HFF-Myc (cell line): Measurements from ENCODE around the gene ZP1.

ENCODE experiments used
- DNase-seq: peaks from one replicate; pipeline ENCODE4 v3.0.0-alpha.2; 2011; ENCODE audit warnings: low read depth; ENCODE audit errors: extremely low read depth
- H3K4me3 ChIP-seq: replicated peaks from 2 replicates; pipeline ENCODE4 v1.5.1; 2011; ENCODE audit warnings: low read depth, mild to moderate bottlenecking, control low read depth, low read length
- TF ChIP-seq, protein P1 (sequence below): IDR thresholded peaks from 2 replicates; pipeline ENCODE4 v1.5.1; 2012; ENCODE audit warnings: mild to moderate bottlenecking, low read depth, low read length, control low read depth; ENCODE audit errors: missing control alignments

The ZP1 gene

GRCh38 chr11:60875366-60876167 lies 8.2 kb downstream of the ZP1 start:
- TF ChIP-seq, protein P1, sequence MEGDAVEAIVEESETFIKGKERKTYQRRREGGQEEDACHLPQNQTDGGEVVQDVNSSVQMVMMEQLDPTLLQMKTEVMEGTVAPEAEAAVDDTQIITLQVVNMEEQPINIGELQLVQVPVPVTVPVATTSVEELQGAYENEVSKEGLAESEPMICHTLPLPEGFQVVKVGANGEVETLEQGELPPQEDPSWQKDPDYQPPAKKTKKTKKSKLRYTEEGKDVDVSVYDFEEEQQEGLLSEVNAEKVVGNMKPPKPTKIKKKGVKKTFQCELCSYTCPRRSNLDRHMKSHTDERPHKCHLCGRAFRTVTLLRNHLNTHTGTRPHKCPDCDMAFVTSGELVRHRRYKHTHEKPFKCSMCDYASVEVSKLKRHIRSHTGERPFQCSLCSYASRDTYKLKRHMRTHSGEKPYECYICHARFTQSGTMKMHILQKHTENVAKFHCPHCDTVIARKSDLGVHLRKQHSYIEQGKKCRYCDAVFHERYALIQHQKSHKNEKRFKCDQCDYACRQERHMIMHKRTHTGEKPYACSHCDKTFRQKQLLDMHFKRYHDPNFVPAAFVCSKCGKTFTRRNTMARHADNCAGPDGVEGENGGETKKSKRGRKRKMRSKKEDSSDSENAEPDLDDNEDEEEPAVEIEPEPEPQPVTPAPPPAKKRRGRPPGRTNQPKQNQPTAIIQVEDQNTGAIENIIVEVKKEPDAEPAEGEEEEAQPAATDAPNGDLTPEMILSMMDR = no peak
- DNase-seq = no peak
- no peak overlapping the region for H3K4me3 ChIP-seq

GRCh38 chr11:60876168-60876485 lies 8.8 kb downstream of the ZP1 start:
- no peak for DNase-seq
- H3K4me3 ChIP-seq = no peak overlapping the region
- TF ChIP-seq, protein P1 = no peak

- TF ChIP-seq, protein P1 = no peak
- no peak overlapping the region for H3K4me3 ChIP-seq
- no peak for DNase-seq
Measured at GRCh38 chr11:60878245-60879101, 11.1 kb downstream of the ZP1 start.

GRCh38 chr11:60879104-60879503 lies 11.8 kb downstream of the ZP1 start:
- TF ChIP-seq, protein P1 = no peak
- no peak for DNase-seq
- H3K4me3 ChIP-seq = no peak overlapping the region

- TF ChIP-seq, protein P1 = no peak
- no peak overlapping the region for H3K4me3 ChIP-seq
- DNase-seq = no peak
Measured at GRCh38 chr11:60879971-60880588, 12.7 kb downstream of the ZP1 start.

GRCh38 chr11:60880643-60881282 lies 13.4 kb downstream of the ZP1 start:
- H3K4me3 ChIP-seq = no peak overlapping the region
- TF ChIP-seq, protein P1 = no peak
- DNase-seq = no peak
